HEK293 (cell line): Measurements from ENCODE around the gene A4GALT.

Source experiments
- PRDM10 ChIP-seq: fragments of 450-650 bp; formaldehyde crosslinking; IDR thresholded peaks from 2 replicates; pipeline ENCODE4 v1.5.1; 2016; ENCODE audit warnings: missing biosample characterization, missing genetic modification characterization
- PRDM4 ChIP-seq: fragments of 450-650 bp; formaldehyde crosslinking; IDR thresholded peaks from 2 replicates; pipeline ENCODE4 v1.5.1; 2017; ENCODE audit warnings: missing biosample characterization, missing genetic modification characterization
- SP3 ChIP-seq: fragments of 450-650 bp; formaldehyde crosslinking; IDR thresholded peaks from 2 replicates; pipeline ENCODE4 v1.5.1; 2016; ENCODE audit warnings: missing biosample characterization, missing genetic modification characterization
- ZNF211 ChIP-seq: fragments of 450-650 bp; formaldehyde crosslinking; IDR thresholded peaks from 2 replicates; pipeline ENCODE4 v1.5.1; 2016; ENCODE audit warnings: low read depth, missing biosample characterization, missing genetic modification characterization
- ZNF660 ChIP-seq: fragments of 450-650 bp; IDR thresholded peaks from 2 replicates; pipeline ENCODE4 v1.5.1; 2018; ENCODE audit warnings: missing biosample characterization, mild to moderate bottlenecking, missing genetic modification characterization
- ZNF670 ChIP-seq: fragments of 450-650 bp; formaldehyde crosslinking; IDR thresholded peaks from 2 replicates; pipeline ENCODE4 v1.5.1; 2016; ENCODE audit warnings: missing biosample characterization, missing genetic modification characterization, low read depth
- ZNF785 ChIP-seq: fragments of 450-650 bp; formaldehyde crosslinking; IDR thresholded peaks from 2 replicates; pipeline ENCODE4 v1.5.1; 2016; ENCODE audit warnings: missing biosample characterization, missing genetic modification characterization
- TF ChIP-seq, protein P1 (sequence below): fragments of 450-650 bp; formaldehyde crosslinking; IDR thresholded peaks from 2 replicates; pipeline ENCODE4 v1.5.1; 2016; ENCODE audit warnings: missing biosample characterization, missing genetic modification characterization

DNA sequence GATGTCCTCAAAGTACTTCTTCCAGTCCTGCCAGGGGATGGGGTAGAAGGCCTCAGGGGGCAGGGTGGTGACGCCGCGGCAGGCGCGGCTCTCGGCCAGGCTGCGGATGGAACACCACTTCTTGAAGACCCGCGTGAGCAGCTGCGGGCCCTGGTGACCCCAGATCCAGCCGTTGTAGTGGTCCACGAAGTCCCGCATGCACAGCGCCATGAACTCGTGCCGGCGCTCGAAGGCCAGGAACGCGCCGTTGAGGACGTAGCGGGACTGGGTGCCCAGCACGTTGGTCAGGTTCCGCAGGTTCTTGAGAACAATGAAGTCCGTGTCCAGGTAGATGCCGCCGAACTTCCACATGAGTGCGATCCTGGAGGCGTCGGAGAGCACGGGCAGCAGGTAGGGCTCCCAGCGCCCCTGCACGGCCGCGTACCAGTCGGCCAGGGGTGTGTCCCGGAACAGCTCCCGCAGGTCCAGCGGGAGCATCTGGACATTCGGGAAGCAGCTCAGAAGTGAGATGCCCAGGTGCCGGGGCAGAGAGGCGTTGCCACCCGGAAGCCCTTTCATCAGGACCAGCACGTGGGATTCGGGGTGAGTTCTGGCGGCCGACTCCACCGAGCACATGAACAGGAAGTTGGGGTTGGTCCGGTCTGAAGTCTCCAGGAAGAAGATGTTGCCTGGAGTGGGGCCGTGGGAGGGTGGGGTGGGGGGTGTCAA is 27.5 kb downstream of the A4GALT start:
- TF ChIP-seq SP3 (tag by site-specific recombination): no peak
- no peak for TF ChIP-seq PRDM10 (tag by site-specific recombination)
- no peak for TF ChIP-seq ZNF660 (tag by site-specific recombination)
- TF ChIP-seq ZNF785: no peak
- TF ChIP-seq ZNF670 (tag by site-specific recombination): no peak
- TF ChIP-seq PRDM4 (tag by site-specific recombination): no peak
- TF ChIP-seq, protein P1, sequence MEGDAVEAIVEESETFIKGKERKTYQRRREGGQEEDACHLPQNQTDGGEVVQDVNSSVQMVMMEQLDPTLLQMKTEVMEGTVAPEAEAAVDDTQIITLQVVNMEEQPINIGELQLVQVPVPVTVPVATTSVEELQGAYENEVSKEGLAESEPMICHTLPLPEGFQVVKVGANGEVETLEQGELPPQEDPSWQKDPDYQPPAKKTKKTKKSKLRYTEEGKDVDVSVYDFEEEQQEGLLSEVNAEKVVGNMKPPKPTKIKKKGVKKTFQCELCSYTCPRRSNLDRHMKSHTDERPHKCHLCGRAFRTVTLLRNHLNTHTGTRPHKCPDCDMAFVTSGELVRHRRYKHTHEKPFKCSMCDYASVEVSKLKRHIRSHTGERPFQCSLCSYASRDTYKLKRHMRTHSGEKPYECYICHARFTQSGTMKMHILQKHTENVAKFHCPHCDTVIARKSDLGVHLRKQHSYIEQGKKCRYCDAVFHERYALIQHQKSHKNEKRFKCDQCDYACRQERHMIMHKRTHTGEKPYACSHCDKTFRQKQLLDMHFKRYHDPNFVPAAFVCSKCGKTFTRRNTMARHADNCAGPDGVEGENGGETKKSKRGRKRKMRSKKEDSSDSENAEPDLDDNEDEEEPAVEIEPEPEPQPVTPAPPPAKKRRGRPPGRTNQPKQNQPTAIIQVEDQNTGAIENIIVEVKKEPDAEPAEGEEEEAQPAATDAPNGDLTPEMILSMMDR (tag by site-specific recombination): no peak
- TF ChIP-seq ZNF211: no peak
